HL-60 (cell line): ENCODE results near the gene DPYSL4.

Experiments used
- DNase-seq, 2 experiments: peaks; one replicate each; pipeline ENCODE4 v3.0.0-alpha.2; 2010 to 2020; ENCODE audit warnings: low read depth in 1 of 2, low spot score in 1 of 2
- H3K27ac ChIP-seq: fragments of 250-450 bp; sonication (Bioruptor Pico); replicated peaks from 2 replicates; pipeline ENCODE4 v1.5.1; 2020; ENCODE audit warnings: mild to moderate bottlenecking, moderate library complexity
- H3K27me3 ChIP-seq: fragments of 250-450 bp; sonication (Bioruptor Pico); 2 replicates; pipeline ENCODE4 v1.5.1; 2021; ENCODE audit warnings: mild to moderate bottlenecking, moderate library complexity; ENCODE audit not compliant: insufficient read depth, poor library complexity, severe bottlenecking
- H3K4me3 ChIP-seq: replicated peaks from 2 replicates; pipeline ENCODE4 v1.5.1; 2011; ENCODE audit warnings: mild to moderate bottlenecking, control low read depth, low read length; ENCODE audit not compliant: insufficient read depth
- CTCF ChIP-seq: IDR thresholded peaks from one replicate; pipeline ENCODE4 v1.5.1; 2011; ENCODE audit warnings: low read length, control low read depth, inconsistent platforms; ENCODE audit not compliant: insufficient read depth
- GABPA ChIP-seq: IDR thresholded peaks from 2 replicates; pipeline ENCODE4 v1.6.1; 2012; ENCODE audit warnings: low read depth
- POLR2AphosphoS5 ChIP-seq: IDR thresholded peaks from 2 replicates; pipeline ENCODE4 v1.6.1; 2012; ENCODE audit warnings: low read depth
- REST ChIP-seq: IDR thresholded peaks from 2 replicates; pipeline ENCODE4 v1.6.1; 2012; ENCODE audit warnings: low read depth; ENCODE audit not compliant: insufficient replicate concordance
- SPI1 ChIP-seq: IDR thresholded peaks from 2 replicates; pipeline ENCODE4 v1.6.1; 2012; ENCODE audit warnings: low read depth, mild to moderate bottlenecking, borderline replicate concordance

Gene DPYSL4

DNA sequence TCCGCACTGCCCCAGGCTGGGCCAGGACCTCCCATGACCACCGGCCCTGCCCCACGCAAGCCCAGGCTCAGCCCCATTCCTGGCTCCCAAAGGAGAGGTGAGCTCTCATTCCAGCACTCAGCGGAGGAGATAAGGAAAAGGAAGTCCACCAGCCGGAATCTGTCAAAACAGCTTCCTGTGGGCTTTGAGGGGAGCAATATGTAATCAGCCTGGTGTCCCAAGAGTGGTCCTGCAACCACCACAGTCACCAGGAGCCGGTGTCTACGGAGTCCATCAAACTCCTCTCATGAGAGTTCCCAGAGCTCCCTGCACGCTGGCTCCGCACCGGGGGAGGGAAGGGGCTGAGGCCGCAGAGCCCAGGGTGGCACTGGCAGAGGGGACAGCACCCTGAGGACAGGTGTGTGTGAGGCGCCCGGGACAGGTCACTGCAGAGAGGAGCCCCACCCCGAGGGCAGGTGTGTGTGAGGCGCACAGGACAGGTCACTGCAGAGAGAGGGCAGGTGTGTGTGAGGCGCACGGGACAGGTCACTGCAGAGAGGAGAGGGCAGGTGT lies 63.2 kb downstream of the DPYSL4 start:
- Histone ChIP-seq H3K27me3 (no peaks in the 10 kb centered on the region), H3K4me3 (no peak overlapping the region), H3K27ac (no peak overlapping the region)
- no peak for DNase-seq
- TF ChIP-seq GABPA: no peak
- no peak for TF ChIP-seq POLR2AphosphoS5
- no peak for TF ChIP-seq REST
- no peak for TF ChIP-seq CTCF
- no peak for TF ChIP-seq SPI1

- no peak overlapping the region for H3K4me3 ChIP-seq
- H3K27ac ChIP-seq: no peak overlapping the region
- no peak for DNase-seq
- no peaks in the 10 kb centered on the region for H3K27me3 ChIP-seq
- TF ChIP-seq SPI1 (no peak), POLR2AphosphoS5 (no peak)
These were observed 64.0 kb downstream of the DPYSL4 start for GRCh38 chr10:132250481-132251475.

DNA sequence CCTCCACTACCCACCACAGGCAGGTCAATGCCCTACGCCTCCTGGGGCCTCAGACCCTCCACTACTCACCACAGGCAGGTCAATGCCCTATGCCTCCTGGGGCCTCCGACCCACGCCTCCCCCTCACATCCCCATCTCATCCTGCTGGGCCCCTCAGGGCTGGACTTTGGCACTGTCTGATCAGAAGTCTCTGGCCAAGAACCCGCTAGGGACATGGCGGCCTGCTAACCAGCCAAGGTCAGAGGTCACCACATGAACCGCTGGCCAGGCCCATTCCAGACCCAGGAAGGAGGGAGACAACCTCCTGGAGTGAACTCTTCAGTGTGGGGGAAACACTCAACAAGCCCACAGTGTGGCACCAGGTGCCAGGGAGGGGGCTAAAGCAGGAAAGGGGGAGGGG lies 65.2 kb downstream of the DPYSL4 start:
- no peak overlapping the region for H3K27ac ChIP-seq
- no peak overlapping the region for H3K4me3 ChIP-seq
- H3K27me3 ChIP-seq: no peaks in the 10 kb centered on the region
- TF ChIP-seq REST: no peak
- TF ChIP-seq POLR2AphosphoS5: no peak
- TF ChIP-seq CTCF: no peak
- TF ChIP-seq SPI1: no peak
- TF ChIP-seq GABPA: no peak
- no peak for DNase-seq

GRCh38 chr10:132252412-132252811 lies 65.7 kb downstream of the DPYSL4 start:
- Histone ChIP-seq H3K27me3 (no peaks in the 10 kb centered on the region), H3K4me3 (no peak overlapping the region), H3K27ac (no peak overlapping the region)
- no peak for DNase-seq
- TF ChIP-seq GABPA (no peak), CTCF (no peak), REST (no peak), SPI1 (no peak), POLR2AphosphoS5 (no peak)
